Measurements from ENCODE around the gene KCNG2.

KCNG2 gene

DNA sequence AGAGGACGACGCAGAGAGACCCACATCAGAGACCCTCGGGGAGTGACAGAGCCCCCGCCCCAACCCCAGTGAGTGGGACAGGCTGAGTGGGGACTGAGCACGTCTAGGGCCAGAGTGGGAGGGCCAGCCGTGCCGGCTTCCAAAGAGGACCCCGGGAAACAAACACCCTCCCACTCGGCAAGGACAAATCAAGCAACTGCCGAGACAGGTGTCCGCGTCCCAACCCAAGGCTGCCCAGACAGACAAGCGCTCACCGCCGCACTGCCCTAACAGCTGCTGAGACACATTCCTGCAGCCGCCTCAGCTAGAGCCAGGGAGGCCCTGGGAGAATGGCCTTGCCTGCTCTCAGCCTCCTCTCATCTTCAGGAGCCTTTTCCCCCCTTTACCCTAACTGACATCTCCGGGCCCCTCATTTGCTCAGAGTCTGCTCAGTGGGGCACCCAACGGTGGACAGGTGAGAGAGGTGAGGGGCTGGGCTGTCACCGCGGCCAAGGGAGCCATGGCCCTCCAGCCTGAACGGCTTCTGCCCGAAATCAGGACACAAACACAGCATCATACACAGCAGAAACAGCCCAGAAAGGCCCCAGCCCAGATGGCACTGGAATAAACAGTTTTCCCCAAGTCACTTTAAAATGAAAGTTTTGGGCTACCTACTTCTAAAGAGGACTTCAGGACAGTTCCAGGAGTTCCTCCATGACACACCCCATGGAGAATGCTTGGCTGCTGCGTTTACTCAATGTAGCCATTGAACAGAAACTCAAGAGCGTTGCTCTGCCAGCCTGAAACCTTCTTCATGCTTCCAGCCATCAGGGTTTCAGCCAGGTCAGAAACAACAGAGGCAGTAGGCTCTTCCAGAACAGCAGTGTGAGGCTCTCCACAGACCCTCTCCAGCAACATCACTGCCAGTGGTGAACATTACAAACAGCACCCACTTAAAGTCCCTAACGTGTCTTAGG, 130.1 kb downstream of the KCNG2 start:
- no peak for DNase-seq

- no peak for DNase-seq
Observed at GRCh38 chr18:79928563-79928960, 130.8 kb downstream of the KCNG2 start.

GRCh38 chr18:79930020-79930642, 132.4 kb downstream of the KCNG2 start:
- DNase-seq: no peak

DNA sequence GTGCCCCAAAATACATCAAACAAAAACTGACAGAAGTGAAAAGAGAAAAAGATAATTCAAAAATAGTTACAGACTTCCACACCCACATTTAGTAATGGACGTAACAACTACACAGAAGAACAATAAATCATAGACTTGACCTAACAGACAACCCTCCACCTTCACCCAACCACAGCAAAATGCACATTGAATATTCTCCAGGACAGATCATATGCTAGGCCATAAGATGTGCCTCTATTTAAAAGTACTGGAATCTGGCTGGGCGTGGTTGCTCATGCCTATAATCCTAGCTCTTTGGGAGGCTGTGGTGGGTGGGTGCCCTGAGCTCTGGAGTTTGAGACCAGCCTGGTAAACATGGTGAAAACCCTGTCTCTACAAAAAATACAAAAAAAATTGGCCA, 133.7 kb downstream of the KCNG2 start:
- no peak for DNase-seq

DNA sequence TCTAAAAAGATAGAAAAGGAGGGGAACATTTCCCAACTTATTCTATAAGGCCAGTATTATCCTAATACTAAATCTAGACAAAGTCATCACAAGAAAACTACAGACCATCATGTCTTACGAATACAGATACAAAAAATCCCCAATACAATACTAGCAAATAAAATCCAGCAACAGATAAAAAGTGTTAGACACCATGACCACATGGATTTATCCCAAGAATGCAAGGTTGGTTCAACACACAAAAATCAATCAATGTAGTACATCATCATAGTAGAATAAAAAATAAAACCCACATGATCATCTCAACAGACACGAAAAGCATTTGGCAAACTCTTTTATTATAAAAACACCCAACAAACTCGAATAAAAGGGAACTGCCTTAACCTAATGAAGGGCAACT, 135.2 kb downstream of the KCNG2 start:
- no peak for DNase-seq

- DNase-seq: no peak
Observed at GRCh38 chr18:79933765-79934164, 136.0 kb downstream of the KCNG2 start.

DNA sequence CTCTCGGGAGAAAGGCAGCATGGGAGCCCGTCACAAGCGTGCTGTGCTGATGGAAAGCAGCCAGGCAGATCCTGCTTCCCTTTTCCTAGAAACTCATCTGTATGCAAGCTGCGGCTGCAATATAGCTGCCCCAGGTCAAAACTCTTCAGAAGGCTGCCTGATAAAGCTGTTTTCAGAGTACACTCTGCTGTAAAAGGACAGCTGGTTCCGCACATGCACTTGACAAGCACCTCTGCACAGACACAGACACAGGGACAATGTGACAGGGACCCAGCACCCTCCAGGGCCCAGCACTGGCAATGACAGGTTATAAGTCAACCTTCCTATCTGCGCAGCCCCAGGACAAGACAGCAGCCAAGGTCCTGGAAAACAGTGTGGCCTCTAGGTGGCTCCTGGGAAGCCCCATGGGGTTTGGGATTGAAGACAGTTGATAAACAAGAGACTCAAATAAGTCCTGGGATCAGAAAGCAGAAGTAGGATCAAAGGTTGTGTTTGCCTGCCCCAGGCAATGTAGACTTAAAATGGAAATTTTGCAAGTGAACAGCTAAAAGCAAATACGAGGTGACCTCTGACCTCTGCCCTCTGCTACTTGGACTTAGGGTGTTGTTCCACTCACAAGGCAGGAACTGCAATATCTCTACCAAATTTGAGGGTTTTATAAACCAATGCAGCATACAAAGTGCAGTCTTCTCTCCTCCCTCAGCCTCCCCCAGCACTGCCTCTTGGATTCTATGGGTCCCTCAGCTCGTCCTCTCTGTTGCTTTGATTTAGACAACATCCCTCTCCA, 136.8 kb downstream of the KCNG2 start:
- no peak for DNase-seq

- no peak for DNase-seq
Observed at GRCh38 chr18:79935098-79935480, 137.4 kb downstream of the KCNG2 start.

GRCh38 chr18:79935499-79935898, 137.8 kb downstream of the KCNG2 start:
- DNase-seq: no peak

DNA sequence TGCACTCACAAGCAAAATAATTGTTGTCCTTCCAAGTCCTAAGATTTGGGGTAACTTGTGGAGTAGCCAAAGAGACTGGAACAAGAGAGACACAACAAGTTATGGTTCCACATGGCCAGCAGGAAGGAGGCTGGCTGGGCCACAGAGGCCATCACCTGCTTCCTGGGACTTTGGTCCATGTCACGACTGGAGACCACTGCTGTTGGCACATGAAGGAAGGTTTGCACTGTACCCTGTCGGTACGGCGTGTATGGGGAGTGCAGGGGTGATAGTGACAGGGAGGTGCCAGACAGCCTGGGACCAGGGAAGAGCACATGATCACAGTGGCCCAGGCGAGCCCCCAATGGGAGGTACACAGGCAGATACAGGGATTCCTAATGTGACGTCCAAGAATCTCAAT, 138.2 kb downstream of the KCNG2 start:
- DNase-seq: no peak

GRCh38 chr18:79936641-79937040, 138.9 kb downstream of the KCNG2 start:
- no peak for DNase-seq

DNA sequence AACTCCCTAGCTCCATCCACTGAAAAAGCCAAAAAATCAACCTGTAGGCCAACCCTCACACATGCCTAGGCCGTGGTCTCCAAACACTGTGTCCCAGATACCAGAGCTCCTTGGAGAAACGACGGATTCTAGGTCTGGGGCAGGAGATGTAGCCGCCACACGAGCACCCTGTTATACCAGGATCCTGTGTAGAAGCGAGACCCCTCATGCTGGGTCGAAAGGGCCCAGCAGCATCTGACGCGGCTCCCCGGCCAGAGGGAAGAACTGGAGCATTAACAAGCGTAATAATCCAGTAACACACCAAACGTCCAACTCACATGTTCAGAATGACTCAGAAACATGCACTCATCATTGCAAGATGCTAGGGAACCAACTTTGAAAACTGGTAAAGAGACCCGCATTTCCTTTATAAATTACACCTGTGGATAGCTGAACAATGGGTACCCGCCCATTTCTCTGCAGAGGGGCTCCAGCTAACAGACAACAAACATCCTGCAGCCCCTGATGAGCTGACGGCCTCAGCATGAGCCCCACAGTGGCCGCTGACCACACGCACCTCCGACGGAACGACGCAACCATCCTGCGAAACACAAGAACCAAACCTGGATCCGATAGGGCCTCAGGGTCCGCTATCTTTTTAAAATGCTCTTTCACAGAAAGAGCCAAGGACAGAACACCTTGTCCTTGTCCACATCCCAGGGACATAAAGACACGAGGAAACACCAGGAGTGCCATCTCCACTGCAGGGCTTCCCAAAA, 139.5 kb downstream of the KCNG2 start:
- no peak for DNase-seq

DNA sequence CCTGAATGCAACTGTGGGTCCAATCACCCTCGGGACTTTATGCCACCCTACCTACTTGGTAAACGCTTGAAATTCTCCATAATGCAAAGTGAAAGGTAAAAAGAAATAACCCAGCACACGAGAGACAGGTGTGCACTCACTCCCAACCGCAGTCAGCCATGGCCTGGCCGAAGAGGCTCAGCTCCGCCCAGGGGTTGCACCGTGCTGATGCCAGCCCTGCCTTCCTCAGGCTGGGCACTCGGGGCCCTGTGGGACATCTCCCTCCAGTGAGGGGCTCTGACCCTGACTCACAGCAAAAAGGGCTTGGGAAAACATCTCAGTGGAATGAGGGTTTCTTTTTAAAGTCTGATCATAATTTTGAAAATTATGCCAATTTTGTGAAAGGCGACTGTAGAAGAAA, 140.5 kb downstream of the KCNG2 start:
- no peak for DNase-seq

GRCh38 chr18:79939096-79939495, 141.4 kb downstream of the KCNG2 start:
- no peak for DNase-seq

DNA sequence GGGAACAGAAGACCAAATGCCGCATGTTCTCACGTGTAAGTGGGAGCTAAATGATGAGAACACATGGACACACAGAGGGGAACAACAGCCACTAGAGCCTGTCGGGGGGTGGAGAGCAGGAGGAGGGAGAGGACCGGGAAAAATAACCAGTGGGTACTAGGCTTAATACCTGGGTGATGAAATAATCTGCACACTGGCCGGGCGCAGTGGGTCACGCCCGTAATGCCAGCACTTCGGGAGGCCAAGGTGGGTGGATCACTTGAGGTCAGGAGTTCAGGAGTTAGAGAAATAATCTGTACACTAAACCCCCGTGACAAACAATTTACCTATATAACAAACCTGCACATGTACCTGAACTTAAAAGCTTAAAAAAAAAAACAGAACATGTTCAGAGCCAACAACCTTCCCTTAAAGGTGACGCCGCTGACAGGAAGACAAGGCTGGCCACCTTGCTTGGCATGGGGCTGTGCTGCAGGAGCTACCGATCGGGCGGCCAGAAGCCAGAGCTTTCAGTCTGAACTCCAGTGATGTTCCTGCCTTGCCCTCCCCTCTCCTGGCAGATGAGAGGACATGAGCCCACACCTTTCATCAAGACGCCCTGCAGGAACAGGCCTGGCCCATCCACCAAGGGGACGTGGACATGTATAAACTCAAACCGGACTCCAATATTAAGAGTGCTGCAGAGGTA, 142.5 kb downstream of the KCNG2 start:
- no peak for DNase-seq

GRCh38 chr18:79940814-79941472, 143.2 kb downstream of the KCNG2 start:
- DNase-seq: no peak

DNA sequence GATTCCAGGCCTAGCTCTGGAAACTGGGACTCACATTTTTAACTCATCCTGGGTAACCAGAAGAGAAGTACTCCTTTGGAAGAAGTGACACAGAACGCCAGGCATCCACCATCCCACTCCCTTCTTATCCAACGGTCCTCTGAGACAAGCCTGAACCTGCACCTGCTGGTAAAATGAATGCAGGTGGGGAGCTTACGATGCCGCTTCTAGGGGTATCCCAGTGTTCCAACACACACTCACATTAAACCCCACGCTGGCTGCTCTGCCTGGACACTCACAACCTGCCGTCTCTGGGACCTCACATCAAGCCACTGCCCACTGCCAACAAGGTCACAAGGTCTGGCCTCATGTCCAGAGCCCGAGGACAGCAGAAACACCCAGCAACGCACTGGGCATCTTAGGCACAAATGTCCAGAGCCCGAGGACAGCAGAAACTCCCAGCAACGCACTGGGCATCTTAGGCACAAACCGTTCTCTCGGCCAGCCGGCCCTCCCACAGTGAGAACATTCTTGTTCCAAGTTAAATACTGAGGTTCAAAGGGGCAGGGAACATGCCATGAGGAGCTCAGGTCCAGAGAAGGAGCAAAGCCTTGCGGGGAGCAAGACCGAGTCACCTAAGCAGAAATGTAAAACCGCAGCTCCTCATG, 143.9 kb downstream of the KCNG2 start:
- no peak for DNase-seq

DNA sequence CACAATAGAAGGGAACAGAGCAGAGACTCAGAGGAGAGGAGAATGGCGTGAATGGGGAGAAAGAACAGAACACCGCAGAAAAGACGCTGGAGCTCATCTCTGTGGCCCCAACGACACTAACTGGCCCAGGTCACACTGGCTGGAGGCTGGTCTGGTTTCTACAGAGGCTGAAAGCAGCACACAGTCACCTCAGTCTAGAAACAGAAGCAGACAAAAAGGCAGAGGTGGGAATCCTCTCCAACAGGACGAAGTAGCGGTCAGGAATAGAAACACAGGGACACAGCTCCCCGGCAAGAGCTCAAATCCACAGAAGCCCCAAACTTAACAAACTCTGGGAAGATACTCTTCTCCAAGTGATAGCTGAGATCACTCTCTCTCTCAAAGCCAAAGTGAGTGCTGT, 144.5 kb downstream of the KCNG2 start:
- DNase-seq: no peak

GRCh38 chr18:79942786-79943607, 145.3 kb downstream of the KCNG2 start:
- no peak for DNase-seq

GRCh38 chr18:79943608-79944125, 145.9 kb downstream of the KCNG2 start:
- DNase-seq: no peak
